Keratinocyte (primary cell): ENCODE data around the gene SDE2. TPM values are rescaled to one million over a fixed set of nuclear protein-coding genes. Genes with fewer than 3 reads are reported as not detected.

Source experiments
- DNase-seq: peaks from one replicate; pipeline ENCODE4 v3.0.0-alpha.2; 2011; ENCODE audit warnings: low read depth, missing footprints, low spot score
- FAIRE-seq: peaks from 2 replicates; lab custom pipeline; 2011; peaks lifted over from hg19 to GRCh38; lab: Jason Lieb, UNC
- H2AFZ ChIP-seq: 2 replicates; pipeline ENCODE4 v1.6.0; 2012; ENCODE audit warnings: low read length, control low read depth, inconsistent platforms; ENCODE audit not compliant: control insufficient read depth
- H3K27ac ChIP-seq: 2 replicates; pipeline ENCODE4 v1.5.1; 2011; ENCODE audit warnings: low read length; ENCODE audit not compliant: control insufficient read depth, insufficient read depth
- H3K27me3 ChIP-seq: 3 replicates; pipeline ENCODE4 v1.6.0; 2011; ENCODE audit warnings: low read length; ENCODE audit not compliant: control insufficient read depth, insufficient read depth; ENCODE audit errors: extremely low read depth
- H3K36me3 ChIP-seq, 2 experiments: 2 replicates in 1 of 2; 3 replicates in 1 of 2; pipeline ENCODE4 v1.5.1; 2011; ENCODE audit warnings: low read length in 2 of 2, mild to moderate bottlenecking in 1 of 2; ENCODE audit not compliant: control insufficient read depth in 2 of 2, insufficient read depth in 2 of 2; ENCODE audit errors: extremely low read depth in 1 of 2
- H3K4me1 ChIP-seq: 3 replicates; pipeline ENCODE4 v1.5.1; 2011; ENCODE audit warnings: low read length; ENCODE audit not compliant: control insufficient read depth, insufficient read depth; ENCODE audit errors: extremely low read depth
- H3K4me2 ChIP-seq: 3 replicates; pipeline ENCODE4 v1.6.0; 2011; ENCODE audit warnings: low read depth, low read length; ENCODE audit not compliant: control insufficient read depth, insufficient read depth; ENCODE audit errors: extremely low read depth
- H3K4me3 ChIP-seq, 3 experiments: fragments of 200-600 bp in 1 of 3; sonication (generic) in 1 of 3; 2 replicates in 2 of 3; 3 replicates in 1 of 3; pipeline ENCODE4 v1.5.1; 2011 to 2016; ENCODE audit warnings: low read length in 3 of 3, mild to moderate bottlenecking in 3 of 3, control low read depth in 2 of 3, inconsistent platforms in 1 of 3, low read depth in 1 of 3, mixed read lengths in 1 of 3, mixed run types in 1 of 3, moderate library complexity in 1 of 3; ENCODE audit not compliant: control insufficient read depth in 2 of 3, insufficient read depth in 2 of 3; ENCODE audit errors: extremely low read depth in 1 of 3
- H3K79me2 ChIP-seq: 2 replicates; pipeline ENCODE4 v1.6.0; 2012; ENCODE audit warnings: low read length; ENCODE audit not compliant: control insufficient read depth, insufficient read depth
- H3K9ac ChIP-seq: 3 replicates; pipeline ENCODE4 v1.6.0; 2011; ENCODE audit warnings: low read length; ENCODE audit not compliant: control insufficient read depth, insufficient read depth; ENCODE audit errors: extremely low read depth
- H3K9me1 ChIP-seq: 3 replicates; pipeline ENCODE4 v1.6.0; 2011; ENCODE audit warnings: low read length; ENCODE audit not compliant: control insufficient read depth, insufficient read depth; ENCODE audit errors: extremely low read depth
- H3K9me3 ChIP-seq: 2 replicates; pipeline ENCODE4 v1.5.1; 2012; ENCODE audit warnings: low read depth, low read length; ENCODE audit not compliant: control insufficient read depth
- H4K20me1 ChIP-seq: 3 replicates; pipeline ENCODE4 v1.6.0; 2011; ENCODE audit warnings: low read length; ENCODE audit not compliant: control insufficient read depth, insufficient read depth; ENCODE audit errors: extremely low read depth
- CTCF ChIP-seq, 3 experiments: IDR thresholded peaks in 1 of 3; conservative IDR thresholded peaks in 1 of 3; optimal IDR thresholded peaks in 1 of 3; 2 replicates in 2 of 3; 3 replicates in 1 of 3; pipeline versions ENCODE3 to v1.5.1; 2011; ENCODE audit warnings: low read length in 3 of 3, mild to moderate bottlenecking in 3 of 3, moderate library complexity in 2 of 3, control low read depth in 1 of 3, inconsistent platforms in 1 of 3; ENCODE audit not compliant: insufficient read depth in 2 of 3; ENCODE audit errors: extremely low read depth in 1 of 3
- EZH2 ChIP-seq: IDR thresholded peaks from one replicate; pipeline ENCODE4 v1.6.1; 2012; ENCODE audit warnings: inconsistent platforms, mild to moderate bottlenecking, low read length, moderate library complexity
- dilution Hi-C: fragments of 300-500 bp; cut with MboI; formaldehyde crosslinking; loops from one replicate; pipeline ENCODE4 v1.7.0; 2020; ENCODE audit warnings: low sequenced_read_pairs; ENCODE audit not compliant: extremely low pct_ligation_motif_present
- polyA plus RNA-seq, 5 experiments: library from polyadenylated mRNA; depleted of rRNA in 3 of 5; stranded (reverse) in 3 of 5; stranded (forward) in 1 of 5; unstranded in 1 of 5; fragments of >200 nt; gene quantifications; 1 replicate in 1 of 5; 2 replicates in 3 of 5; 3 replicates in 1 of 5; pipeline versions ENCODE4 v1.2.1 to v1.2.3, GENCODE V29; 2011 to 2012; ENCODE audit warnings: missing spikeins in 2 of 5, low read depth in 1 of 5, low replicate concordance in 1 of 5

SDE2 gene
- polyA plus RNA-seq, 1 donor (not counting 4 experiments of a cell fraction or from before 2014, with no cell fraction given), result 15.9 TPM

GRCh38 chr1:226033582-226033981 is 34.4 kb upstream of the SDE2 start:
- Histone ChIP-seq H3K27ac (no peak overlapping the region), H4K20me1 (no peaks in the 10 kb centered on the region), H3K27me3 (no peaks in the 10 kb centered on the region), H3K36me3 (no peaks in the 10 kb centered on the region), H3K9ac (no peak overlapping the region), H3K9me3 (no peaks in the 10 kb centered on the region), H2AFZ (no peak overlapping the region), H3K4me1 (peaks cover 6% of the 10 kb centered on the region), H3K79me2 (no peaks in the 10 kb centered on the region), H3K4me2 (no peak overlapping the region), H3K9me1 (no peaks in the 10 kb centered on the region), H3K4me3 (no peak overlapping the region)
- DNase-seq (no peak), FAIRE-seq (no peak)
- dilution Hi-C loops, result no loop called here
- TF ChIP-seq CTCF (optimal IDR thresholded peaks at IDR 0.05 in 1 of 3, IDR thresholded peaks at IDR 0.05 in 1 of 3, conservative IDR thresholded peaks at IDR 0.05 in 1 of 3; ENCODE audit: extremely low read depth in 1 of 3, insufficient read depth in 2 of 3, low read length in 3 of 3), result no peak
- no peak for TF ChIP-seq EZH2

- no peaks in the 10 kb centered on the region for H3K27me3 ChIP-seq
- H3K4me1 ChIP-seq, result peaks cover 4% of the 10 kb centered on the region
- H3K4me3 ChIP-seq, result no peak overlapping the region
- no peak overlapping the region for H3K27ac ChIP-seq
- H2AFZ ChIP-seq, result no peak overlapping the region
- no peak overlapping the region for H3K9ac ChIP-seq
- no peak overlapping the region for H3K4me2 ChIP-seq
- no peak for DNase-seq
- TF ChIP-seq EZH2 (no peak), CTCF (optimal IDR thresholded peaks at IDR 0.05 in 1 of 3, IDR thresholded peaks at IDR 0.05 in 1 of 3, conservative IDR thresholded peaks at IDR 0.05 in 1 of 3; ENCODE audit: extremely low read depth in 1 of 3, insufficient read depth in 2 of 3, low read length in 3 of 3) (no peak)
- no peaks in the 10 kb centered on the region for H3K9me3 ChIP-seq
- no peaks in the 10 kb centered on the region for H3K36me3 ChIP-seq
- no peaks in the 10 kb centered on the region for H3K79me2 ChIP-seq
- dilution Hi-C loops, result no loop called here
- H3K9me1 ChIP-seq, result no peaks in the 10 kb centered on the region
- no peaks in the 10 kb centered on the region for H4K20me1 ChIP-seq
- no peak for FAIRE-seq
Measured at GRCh38 chr1:226029568-226030225, 30.6 kb upstream of the SDE2 start.
